ENCODE data around the gene SSBP4.

Gene SSBP4

GRCh38 chr19:18476507-18477041, 57.4 kb downstream of the SSBP4 start:
- Histone ChIP-seq H3K27me3 (ENCODE audit: insufficient read depth, low read length) (no peaks in the 10 kb centered on the region), H3K23ac (ENCODE audit: low read length) (no peak overlapping the region), H4K8ac (ENCODE audit: low read depth, low read length) (no peak overlapping the region), H2BK5ac (ENCODE audit: low read depth, low read length, poor library complexity) (no peak overlapping the region), H2BK12ac (ENCODE audit: low read length) (no peak overlapping the region), H4K91ac (ENCODE audit: low read depth, low read length) (no peak overlapping the region), H3K27ac (ENCODE audit: low read depth, low read length) (no peak overlapping the region), H3K9ac (ENCODE audit: low read length) (no peak overlapping the region), H3K4ac (ENCODE audit: low read depth, low read length) (peak overlapping the region; percentile 10), H3K36me3 (ENCODE audit: control insufficient read depth in 1 of 2, insufficient read depth in 2 of 2, low read length in 2 of 2) (peaks cover 0 to 3% of the 10 kb centered on the region in 2 experiments), H3K14ac (ENCODE audit: low read length) (no peak overlapping the region), H3K79me1 (ENCODE audit: low read length) (peaks cover 6% of the 10 kb centered on the region), H3K18ac (ENCODE audit: low read length) (no peak overlapping the region), H2AFZ (ENCODE audit: insufficient read depth, low read length, poor library complexity) (no peak overlapping the region), H2BK120ac (ENCODE audit: insufficient read depth, low read length, poor library complexity) (no peak overlapping the region), H3K9me3 (ENCODE audit: insufficient read depth, low read depth, low read length) (peaks cover 1% of the 10 kb centered on the region), H3K79me2 (ENCODE audit: control insufficient read depth, insufficient read depth, low read length, poor library complexity) (peaks cover 7% of the 10 kb centered on the region), H2AK5ac (ENCODE audit: low read length) (no peak overlapping the region), H3K4me1 (ENCODE audit: control insufficient read depth in 1 of 2, insufficient read depth in 2 of 2, low read length in 2 of 2) (peaks cover 17 to 18% of the 10 kb centered on the region in 2 experiments), H4K12ac (ENCODE audit: low read depth, low read length) (no peak overlapping the region), H3K4me2 (ENCODE audit: low read length) (no peak overlapping the region), H3K4me3 (ENCODE audit: low read depth, low read length) (no peak overlapping the region)
- no CpG with 5 or more reads among the region's 14 CpGs for WGBS (ENCODE audit: extremely low coverage, insufficient coverage, insufficient read length)
- no peak for DNase-seq

- Histone ChIP-seq H4K8ac (ENCODE audit: low read depth, low read length) (no peak overlapping the region), H3K79me1 (ENCODE audit: low read length) (peaks cover 6% of the 10 kb centered on the region), H3K4me1 (ENCODE audit: control insufficient read depth in 1 of 2, insufficient read depth in 2 of 2, low read length in 2 of 2) (peaks cover 17 to 18% of the 10 kb centered on the region in 2 experiments), H2AK5ac (ENCODE audit: low read length) (peak overlapping the region; percentile 3), H3K79me2 (ENCODE audit: control insufficient read depth, insufficient read depth, low read length, poor library complexity) (peaks cover 7% of the 10 kb centered on the region), H4K91ac (ENCODE audit: low read depth, low read length) (no peak overlapping the region), H3K4ac (ENCODE audit: low read depth, low read length) (no peak overlapping the region), H2BK120ac (ENCODE audit: insufficient read depth, low read length, poor library complexity) (no peak overlapping the region), H3K27ac (ENCODE audit: low read depth, low read length) (no peak overlapping the region), H3K18ac (ENCODE audit: low read length) (no peak overlapping the region), H2BK12ac (ENCODE audit: low read length) (no peak overlapping the region), H2BK5ac (ENCODE audit: low read depth, low read length, poor library complexity) (no peak overlapping the region), H3K36me3 (ENCODE audit: control insufficient read depth in 1 of 2, insufficient read depth in 2 of 2, low read length in 2 of 2) (peaks cover 0 to 3% of the 10 kb centered on the region in 2 experiments), H3K9me3 (ENCODE audit: insufficient read depth, low read depth, low read length) (peaks cover 1% of the 10 kb centered on the region), H3K23ac (ENCODE audit: low read length) (no peak overlapping the region), H3K4me2 (ENCODE audit: low read length) (no peak overlapping the region), H4K12ac (ENCODE audit: low read depth, low read length) (no peak overlapping the region), H3K9ac (ENCODE audit: low read length) (no peak overlapping the region), H3K14ac (ENCODE audit: low read length) (no peak overlapping the region), H2AFZ (ENCODE audit: insufficient read depth, low read length, poor library complexity) (no peak overlapping the region), H3K27me3 (ENCODE audit: insufficient read depth, low read length) (no peaks in the 10 kb centered on the region), H3K4me3 (ENCODE audit: low read depth, low read length) (no peak overlapping the region)
- DNase-seq: no peak
- no CpG with 5 or more reads among the region's 24 CpGs for WGBS (ENCODE audit: extremely low coverage, insufficient coverage, insufficient read length)
Observed at GRCh38 chr19:18477042-18477779, 58.0 kb downstream of the SSBP4 start.

GRCh38 chr19:18477974-18478373, 58.8 kb downstream of the SSBP4 start:
- no peak overlapping the region for H3K27ac ChIP-seq (ENCODE audit: low read depth, low read length)
- peaks cover 1% of the 10 kb centered on the region for H3K9me3 ChIP-seq (ENCODE audit: insufficient read depth, low read depth, low read length)
- WGBS (ENCODE audit: extremely low coverage, insufficient coverage, insufficient read length): no CpG with 5 or more reads among the region's 8 CpGs
- H3K4me1 ChIP-seq (ENCODE audit: control insufficient read depth in 1 of 2, insufficient read depth in 2 of 2, low read length in 2 of 2): peaks cover 17 to 18% of the 10 kb centered on the region in 2 experiments
- no peak overlapping the region for H2AFZ ChIP-seq (ENCODE audit: insufficient read depth, low read length, poor library complexity)
- peak overlapping the region; percentile 20 for H2AK5ac ChIP-seq (ENCODE audit: low read length)
- no peak overlapping the region for H3K4me2 ChIP-seq (ENCODE audit: low read length)
- peaks cover 7% of the 10 kb centered on the region for H3K79me2 ChIP-seq (ENCODE audit: control insufficient read depth, insufficient read depth, low read length, poor library complexity)
- peak overlapping the region; percentile 34 for H2BK120ac ChIP-seq (ENCODE audit: insufficient read depth, low read length, poor library complexity)
- no peak overlapping the region for H3K14ac ChIP-seq (ENCODE audit: low read length)
- peaks cover 6% of the 10 kb centered on the region for H3K79me1 ChIP-seq (ENCODE audit: low read length)
- H3K9ac ChIP-seq (ENCODE audit: low read length): no peak overlapping the region
- peak overlapping the region; percentile 70 for H4K91ac ChIP-seq (ENCODE audit: low read depth, low read length)
- H2BK5ac ChIP-seq (ENCODE audit: low read depth, low read length, poor library complexity): no peak overlapping the region
- DNase-seq: no peak
- no peaks in the 10 kb centered on the region for H3K36me3 ChIP-seq (ENCODE audit: control insufficient read depth in 1 of 2, insufficient read depth in 2 of 2, low read length in 2 of 2)
- H3K4ac ChIP-seq (ENCODE audit: low read depth, low read length): peak overlapping the region; percentile 49
- peak overlapping the region; percentile 16 for H3K18ac ChIP-seq (ENCODE audit: low read length)
- no peak overlapping the region for H4K8ac ChIP-seq (ENCODE audit: low read depth, low read length)
- no peak overlapping the region for H4K12ac ChIP-seq (ENCODE audit: low read depth, low read length)
- H3K27me3 ChIP-seq (ENCODE audit: insufficient read depth, low read length): no peaks in the 10 kb centered on the region
- no peak overlapping the region for H3K23ac ChIP-seq (ENCODE audit: low read length)
- no peak overlapping the region for H3K4me3 ChIP-seq (ENCODE audit: low read depth, low read length)
- peak overlapping the region; percentile 9 for H2BK12ac ChIP-seq (ENCODE audit: low read length)

- H3K79me2 ChIP-seq (ENCODE audit: control insufficient read depth, insufficient read depth, low read length, poor library complexity): peaks cover 7% of the 10 kb centered on the region
- H4K8ac ChIP-seq (ENCODE audit: low read depth, low read length): peak overlapping the region; percentile 61
- peak overlapping the region; percentile 37 for H2BK12ac ChIP-seq (ENCODE audit: low read length)
- no CpG with 5 or more reads among the region's 17 CpGs for WGBS (ENCODE audit: extremely low coverage, insufficient coverage, insufficient read length)
- H4K12ac ChIP-seq (ENCODE audit: low read depth, low read length): no peak overlapping the region
- H3K4me2 ChIP-seq (ENCODE audit: low read length): no peak overlapping the region
- H3K14ac ChIP-seq (ENCODE audit: low read length): peak overlapping the region; percentile 54
- DNase-seq: peak; percentile 92 to 93
- no peak overlapping the region for H2AFZ ChIP-seq (ENCODE audit: insufficient read depth, low read length, poor library complexity)
- H3K4ac ChIP-seq (ENCODE audit: low read depth, low read length): peak overlapping the region; percentile 30
- H3K4me3 ChIP-seq (ENCODE audit: low read depth, low read length): no peak overlapping the region
- peak overlapping the region; percentile 66 for H3K18ac ChIP-seq (ENCODE audit: low read length)
- no peaks in the 10 kb centered on the region for H3K27me3 ChIP-seq (ENCODE audit: insufficient read depth, low read length)
- no peak overlapping the region for H3K23ac ChIP-seq (ENCODE audit: low read length)
- peak overlapping the region; percentile 29 for H3K27ac ChIP-seq (ENCODE audit: low read depth, low read length)
- peak overlapping the region; percentile 70 for H4K91ac ChIP-seq (ENCODE audit: low read depth, low read length)
- peaks cover 0 to 1% of the 10 kb centered on the region in 2 experiments for H3K36me3 ChIP-seq (ENCODE audit: control insufficient read depth in 1 of 2, insufficient read depth in 2 of 2, low read length in 2 of 2)
- peaks cover 17 to 18% of the 10 kb centered on the region in 2 experiments for H3K4me1 ChIP-seq (ENCODE audit: control insufficient read depth in 1 of 2, insufficient read depth in 2 of 2, low read length in 2 of 2)
- H3K9me3 ChIP-seq (ENCODE audit: insufficient read depth, low read depth, low read length): peaks cover 1% of the 10 kb centered on the region
- peaks cover 6% of the 10 kb centered on the region for H3K79me1 ChIP-seq (ENCODE audit: low read length)
- peak overlapping the region; percentile 34 for H2BK120ac ChIP-seq (ENCODE audit: insufficient read depth, low read length, poor library complexity)
- peak overlapping the region; percentile 21 for H2AK5ac ChIP-seq (ENCODE audit: low read length)
- H3K9ac ChIP-seq (ENCODE audit: low read length): no peak overlapping the region
- no peak overlapping the region for H2BK5ac ChIP-seq (ENCODE audit: low read depth, low read length, poor library complexity)
Observed at GRCh38 chr19:18478545-18479311, 59.5 kb downstream of the SSBP4 start.

All from trophoblast cell (in vitro differentiated cells and primary cell).